ENCODE results near the gene PBXIP1.
"Not testable (repeated sequence)": the region's sequence is repeated elsewhere in the genome, so short reads cannot be mapped to it uniquely, and the experiment has no call there.

The PBXIP1 gene

DNA sequence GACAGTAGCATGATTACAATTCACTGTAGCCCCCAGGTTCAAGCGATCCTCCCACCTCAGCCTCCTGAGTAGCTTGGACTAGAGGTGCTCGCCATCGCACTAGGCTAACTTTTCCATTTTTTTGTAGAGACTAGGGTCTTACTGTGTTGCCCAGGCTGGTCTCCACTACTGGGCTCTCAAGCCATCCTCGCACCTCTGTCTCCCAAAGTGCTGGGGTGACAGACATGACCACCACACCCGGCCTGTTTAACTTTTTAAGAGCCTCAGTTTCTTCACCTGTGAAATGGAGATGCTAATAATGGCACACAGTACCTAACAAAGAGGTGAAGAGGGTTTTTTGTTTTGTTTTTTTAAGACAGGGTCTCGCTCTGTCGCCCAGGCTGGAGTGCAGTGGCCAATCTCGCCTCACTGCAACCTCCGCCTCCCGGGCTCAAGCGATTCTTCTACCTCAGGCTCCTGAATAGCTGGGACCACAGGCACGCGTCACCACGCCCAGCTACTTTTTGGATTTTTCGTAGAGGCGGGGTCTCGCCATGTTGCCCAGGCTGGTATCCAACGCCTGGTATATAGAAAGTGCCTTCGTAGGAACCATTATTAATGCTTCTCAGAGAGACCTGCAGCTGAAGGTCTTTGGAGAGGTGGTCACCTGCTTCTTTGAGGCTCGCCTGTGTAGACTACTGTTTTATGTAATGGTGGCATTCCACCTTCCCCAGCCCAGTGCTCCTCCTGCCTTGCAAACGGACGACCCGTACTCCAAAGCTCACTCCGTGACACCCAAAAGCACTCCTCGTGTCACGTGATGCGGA, 19.9 kb downstream of the PBXIP1 start:
- DNase-seq: no peak

DNA sequence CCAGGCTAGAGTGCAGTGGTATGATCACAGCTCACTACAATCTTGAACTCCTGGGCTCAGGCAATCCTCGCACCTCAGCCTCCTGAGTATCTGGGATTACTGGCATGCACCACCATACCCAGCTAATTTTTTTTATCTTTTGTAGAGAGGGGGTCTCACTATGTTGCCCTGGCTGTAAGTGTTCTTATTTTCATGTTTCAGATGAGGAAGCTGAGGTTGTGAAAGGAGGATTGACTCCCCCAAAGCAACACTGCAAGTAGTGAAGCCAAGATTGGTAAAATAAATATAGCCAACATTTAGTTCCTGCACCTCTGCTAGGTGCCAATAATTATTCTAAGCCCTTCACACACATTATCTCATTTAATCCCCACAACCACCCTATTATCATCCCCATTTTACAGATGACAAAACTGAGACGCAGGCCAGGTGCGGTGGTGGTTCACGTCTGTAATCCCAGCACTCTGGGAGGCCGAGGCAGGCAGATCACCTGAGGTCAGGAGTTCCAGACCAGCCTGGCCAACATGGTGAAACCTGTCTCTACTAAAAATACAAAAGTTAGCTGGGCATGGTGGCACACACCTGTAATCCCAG, 21.4 kb downstream of the PBXIP1 start:
- DNase-seq: no peak

DNA sequence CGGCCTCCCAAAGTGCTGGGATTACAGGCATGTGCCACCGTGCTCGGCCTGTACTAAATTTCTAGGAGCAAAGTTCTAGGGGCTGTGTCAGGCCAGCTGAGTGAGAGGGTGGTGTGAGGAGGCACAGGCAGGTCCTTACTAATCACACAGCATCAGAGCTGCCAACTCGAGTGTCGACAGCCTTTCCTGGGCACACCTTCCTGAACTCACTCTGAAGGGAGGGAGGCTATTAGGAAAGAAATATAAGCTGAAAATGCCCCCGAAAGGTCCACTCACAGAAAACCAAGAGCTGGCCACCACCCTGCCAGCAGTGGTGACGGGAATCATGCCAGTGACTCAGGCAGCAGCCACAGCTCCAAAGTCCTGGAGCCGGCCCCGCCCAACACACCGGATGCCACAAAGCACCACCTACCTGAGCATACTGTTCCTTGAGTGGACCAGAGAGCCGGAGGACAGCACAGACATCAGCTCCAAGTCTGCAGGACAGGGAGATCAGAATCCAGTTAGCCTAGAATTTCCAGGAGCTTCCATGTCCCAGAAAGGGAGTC, 23.9 kb downstream of the PBXIP1 start:
- no peak for DNase-seq

DNA sequence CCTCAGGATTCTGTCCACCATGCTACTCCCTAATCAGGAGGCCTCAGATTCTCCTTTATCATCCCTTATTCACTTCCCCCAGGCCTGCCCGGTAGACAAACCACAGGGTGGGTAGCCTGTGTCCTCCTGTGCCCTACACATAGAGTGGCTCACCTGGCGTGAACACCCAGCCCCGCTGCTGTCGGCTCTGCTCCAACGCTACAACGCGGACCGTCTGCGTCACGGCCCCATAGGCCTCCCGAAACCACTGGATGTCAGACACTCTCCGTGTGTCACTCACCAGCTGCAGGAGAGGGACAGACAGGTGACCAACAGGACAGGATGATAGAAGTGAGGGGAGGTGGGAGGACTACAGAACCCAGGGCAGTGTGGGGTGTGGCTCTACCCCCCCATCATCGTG, 29.7 kb downstream of the PBXIP1 start:
- DNase-seq: no peak

DNA sequence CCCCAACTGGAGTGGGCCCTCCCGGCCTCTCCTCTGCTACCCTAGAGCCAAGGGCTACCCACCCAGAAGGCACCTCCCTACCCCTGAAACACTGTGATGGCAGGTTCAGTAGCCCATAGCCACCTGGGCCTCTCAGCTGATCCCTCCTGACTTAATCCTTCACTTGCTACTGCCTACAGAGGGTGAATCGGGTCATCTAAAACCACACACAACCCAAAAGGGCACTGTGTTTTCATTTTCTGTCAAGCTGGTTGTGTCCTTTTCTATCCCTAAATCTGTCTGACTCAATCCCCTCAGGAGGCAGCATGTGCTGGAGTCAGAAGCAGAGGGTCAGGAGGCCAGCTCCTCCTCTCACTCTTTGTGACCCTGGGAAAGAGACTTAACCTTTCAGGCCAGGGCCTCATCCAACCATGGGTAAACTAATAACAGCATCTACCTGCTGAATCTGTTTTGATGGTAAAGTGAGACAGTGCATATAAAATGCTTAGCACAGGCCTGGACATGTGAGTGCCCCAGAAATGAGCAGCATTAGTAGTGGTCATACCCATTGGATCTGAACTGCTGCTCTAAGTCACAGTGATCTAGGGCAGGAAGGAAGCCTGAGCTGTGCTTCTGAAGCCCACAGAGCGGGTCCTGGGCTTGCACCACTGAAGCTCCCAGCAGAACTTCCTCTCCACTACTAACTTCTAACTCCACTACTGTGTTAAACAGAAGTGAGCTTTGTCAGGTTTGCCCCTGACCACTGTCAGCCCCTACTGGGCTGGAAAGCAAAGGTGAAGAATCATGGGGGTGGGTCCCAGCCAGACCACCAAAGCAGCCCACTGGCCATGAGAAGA, 30.3 kb downstream of the PBXIP1 start:
- DNase-seq: peak; percentile 32

DNA sequence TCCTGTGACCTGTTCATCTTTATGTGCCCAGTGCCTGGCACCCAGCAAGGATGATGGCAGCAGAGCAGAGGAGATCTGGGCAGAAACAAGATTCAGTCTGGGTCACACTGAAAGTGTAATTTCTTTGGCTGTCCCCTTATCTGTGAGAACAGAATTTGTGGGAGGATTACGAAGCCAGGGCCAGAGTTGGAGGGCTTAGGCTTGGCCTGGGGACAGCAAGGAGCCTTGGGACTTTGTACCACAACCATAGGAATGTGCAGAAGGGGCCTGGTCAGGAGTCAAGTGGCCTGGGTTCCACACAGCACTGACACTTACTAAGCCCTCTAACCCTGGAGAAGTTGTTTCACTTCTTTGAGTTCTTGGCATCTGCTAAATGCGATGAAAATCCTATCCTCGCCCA, 32.2 kb downstream of the PBXIP1 start:
- DNase-seq: no peak

DNA sequence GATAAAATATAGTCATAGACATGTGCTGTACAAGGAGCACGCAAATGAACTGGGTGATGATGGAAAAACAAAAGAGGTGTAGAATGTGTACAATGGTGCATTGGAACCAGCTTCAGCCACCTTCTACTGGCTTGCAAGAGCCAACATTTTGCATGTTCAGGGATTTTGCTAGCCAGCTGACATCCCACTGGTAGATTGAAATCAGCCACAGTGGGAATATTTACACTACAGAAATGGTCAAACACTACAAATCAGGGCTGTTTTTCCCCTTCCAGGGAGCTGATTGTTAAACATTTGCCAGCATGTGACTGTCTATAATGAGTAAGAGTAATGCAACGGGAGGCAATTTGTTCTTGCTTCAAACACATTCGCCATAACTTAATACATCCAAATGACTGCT, 42.6 kb downstream of the PBXIP1 start:
- no peak for DNase-seq

DNA sequence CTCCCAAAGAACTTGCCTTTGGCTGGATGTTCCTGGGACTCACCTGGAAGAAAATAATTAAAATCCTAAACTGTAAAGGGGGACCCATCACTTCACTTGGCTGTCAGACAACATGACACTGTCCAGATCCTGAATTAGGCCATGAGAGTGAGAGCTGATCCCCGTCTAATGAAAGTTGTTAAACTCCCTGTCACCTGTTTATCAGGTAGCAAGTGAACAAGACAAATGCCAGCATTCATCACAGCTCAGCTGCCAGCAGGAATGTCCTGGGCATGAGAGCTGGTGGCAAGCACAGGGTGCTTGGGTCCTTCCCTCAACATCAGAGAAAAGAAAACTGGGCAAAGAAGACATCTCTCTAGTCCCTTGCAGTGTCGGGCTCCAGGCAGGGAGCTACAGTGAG, 43.1 kb downstream of the PBXIP1 start:
- DNase-seq: no peak

DNA sequence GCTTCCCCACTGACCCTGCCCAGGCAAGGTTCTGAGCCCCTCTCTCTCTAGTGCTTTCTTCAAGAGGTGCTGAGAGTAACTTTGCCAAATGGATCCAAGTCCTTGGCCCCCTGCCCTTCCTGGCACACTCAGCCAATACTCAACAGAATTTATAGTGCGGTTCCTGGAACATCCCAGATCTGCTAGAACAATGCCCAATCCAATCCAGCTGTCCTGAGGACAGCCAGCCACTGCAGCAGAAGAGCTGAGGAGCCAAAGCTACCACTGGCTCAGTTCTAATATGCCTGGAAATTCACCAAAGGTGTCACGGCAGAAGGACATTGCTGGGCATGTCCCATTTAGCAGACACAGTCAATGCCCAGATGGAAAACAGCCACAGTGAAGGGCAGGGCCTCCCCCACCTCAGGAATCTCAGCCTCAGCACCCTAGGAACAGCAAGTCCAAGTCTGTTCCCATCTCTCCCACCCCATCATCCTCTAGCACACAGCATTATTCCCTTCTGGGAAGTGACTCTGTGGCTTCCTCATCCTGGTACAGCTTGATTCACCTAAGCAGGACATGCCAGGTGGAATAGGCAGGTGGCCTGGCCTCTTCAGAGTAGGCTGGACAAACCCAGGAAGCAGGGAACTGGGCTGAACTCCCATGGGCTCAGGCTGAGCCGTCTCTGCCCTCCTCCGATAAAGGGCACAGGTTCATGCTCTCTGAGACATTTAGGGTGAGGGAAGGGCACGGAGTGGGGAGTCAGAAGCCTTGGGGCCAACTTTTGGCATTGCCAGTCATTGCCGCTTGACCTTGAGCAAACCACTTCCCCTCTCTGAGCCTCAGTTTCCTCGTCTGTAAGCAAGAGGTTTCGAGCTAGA, 44.0 kb downstream of the PBXIP1 start:
- no peak for DNase-seq

DNA sequence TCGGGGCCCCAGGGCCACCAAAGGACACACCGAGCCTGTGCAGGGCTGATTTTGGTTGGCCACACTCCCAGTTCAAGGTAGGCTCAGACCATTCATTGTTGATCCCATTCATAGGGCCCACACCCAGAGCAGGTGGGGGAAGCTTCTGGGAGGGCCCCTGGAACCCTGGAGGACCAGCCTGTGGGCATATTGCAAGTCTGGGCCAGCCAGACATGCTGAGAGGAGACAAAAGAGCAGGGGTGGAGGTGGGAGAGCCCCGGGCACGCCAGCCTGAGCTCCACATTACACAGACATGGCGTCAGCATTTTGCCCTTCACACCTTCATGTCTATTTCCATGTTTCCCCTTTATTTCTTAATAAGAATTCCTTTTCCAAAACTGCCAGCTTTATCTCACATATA, 45.0 kb downstream of the PBXIP1 start:
- DNase-seq: no peak

DNA sequence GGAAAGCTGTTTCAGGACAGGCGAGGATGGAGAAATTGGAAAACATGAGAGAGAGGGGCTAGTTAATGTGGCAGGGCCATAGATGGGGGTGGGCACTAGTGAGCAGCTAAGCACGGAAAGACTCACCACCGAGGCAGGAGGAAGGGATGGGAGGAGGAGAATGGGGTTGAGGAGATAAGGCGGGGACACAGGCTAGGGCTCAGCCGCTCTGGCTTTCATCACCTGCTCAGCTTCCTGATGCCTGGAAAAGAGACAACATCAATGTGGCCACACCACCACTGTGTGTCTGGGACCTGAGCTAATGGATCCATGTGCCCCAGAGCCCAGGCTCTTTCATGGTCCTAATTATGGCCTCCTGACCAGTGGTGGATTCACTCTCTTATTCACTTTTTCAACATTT, 47.0 kb downstream of the PBXIP1 start:
- no peak for DNase-seq

DNA sequence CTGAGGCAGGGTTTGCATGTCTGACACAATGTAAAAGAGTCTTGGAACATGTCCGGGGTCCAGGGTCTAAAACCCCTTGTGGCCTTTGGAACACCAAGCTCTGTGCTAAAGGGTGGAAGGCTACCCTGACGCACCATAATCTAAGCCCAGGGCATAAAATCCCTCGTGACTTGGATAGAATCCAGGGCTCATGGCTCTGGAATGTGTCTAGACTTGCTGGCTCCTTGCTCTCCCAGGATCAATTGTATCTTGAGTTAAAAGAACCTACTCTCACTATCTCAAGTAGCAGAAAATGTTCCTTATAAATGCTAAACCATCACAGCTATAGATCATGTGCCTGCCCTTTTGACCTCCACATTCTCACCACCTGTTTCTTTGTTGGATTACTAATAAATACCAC, 47.8 kb downstream of the PBXIP1 start:
- not testable (repeated sequence) for DNase-seq

DNA sequence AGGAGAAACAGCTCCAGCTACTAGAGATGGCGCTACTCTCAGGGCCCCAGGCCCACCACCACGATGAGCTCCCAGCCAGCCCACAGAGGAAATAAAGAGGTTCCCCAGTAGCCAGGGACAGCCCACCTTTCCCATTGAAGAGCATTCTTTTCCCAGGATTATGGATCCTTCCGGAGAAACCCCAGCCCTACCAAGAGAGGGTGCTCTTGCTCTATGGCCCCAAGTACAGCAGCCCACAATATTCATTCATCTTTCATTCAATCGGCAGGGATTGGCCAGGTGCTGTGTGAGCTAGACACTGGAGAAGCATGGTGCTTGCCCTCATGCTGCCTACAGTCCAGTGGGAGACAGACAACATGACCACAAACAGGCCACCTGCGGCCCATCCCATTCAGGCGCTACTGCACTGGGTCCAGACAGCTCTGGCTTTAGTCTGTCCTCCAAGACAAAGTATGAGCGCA, 49.2 kb downstream of the PBXIP1 start:
- no peak for DNase-seq

DNA sequence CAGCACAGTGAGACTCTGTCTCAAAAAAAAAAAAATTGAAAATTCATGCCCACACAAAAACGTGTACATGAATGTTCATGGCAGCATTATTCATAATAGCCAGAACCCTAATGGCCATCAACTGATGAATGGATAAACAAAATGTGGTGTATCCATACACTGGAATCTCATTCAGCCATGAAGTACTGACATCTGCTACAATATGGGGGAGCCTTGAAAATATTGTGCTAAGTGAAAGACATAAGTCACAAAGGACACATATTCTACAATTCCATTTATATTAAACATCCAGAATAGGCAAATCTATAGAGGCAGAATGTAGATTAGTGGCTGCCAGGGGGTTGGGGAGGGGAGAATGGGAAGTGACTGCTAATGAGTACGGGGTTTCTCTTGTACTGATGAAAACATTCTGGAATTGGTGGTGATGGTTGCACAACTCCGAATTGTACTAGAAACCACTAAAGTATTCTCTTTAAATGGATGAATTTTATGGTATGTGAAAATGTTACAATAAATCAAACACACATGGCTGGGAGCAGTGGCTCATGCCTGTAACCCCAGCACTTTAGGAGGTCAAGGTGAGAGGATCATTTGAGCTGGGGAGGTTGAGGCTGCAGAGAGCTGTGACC, 52.8 kb downstream of the PBXIP1 start:
- DNase-seq: no peak

DNA sequence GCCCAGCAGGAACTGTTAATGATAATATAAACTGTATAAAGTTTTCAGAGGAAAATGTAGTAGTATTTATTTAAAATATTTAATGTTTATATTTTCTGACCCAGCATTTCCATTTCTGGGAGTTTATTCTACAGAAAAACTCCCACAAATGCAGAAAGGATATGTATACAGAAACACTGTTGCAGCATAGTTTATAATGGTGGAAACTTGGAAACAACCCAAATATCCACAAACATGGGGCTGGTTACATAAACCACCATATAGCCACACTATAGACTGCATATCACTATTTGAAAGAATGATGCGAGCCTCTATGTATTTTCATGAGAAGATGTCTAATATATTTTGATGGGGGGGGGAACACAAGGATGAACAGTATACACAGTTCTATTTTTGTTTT, 54.3 kb downstream of the PBXIP1 start:
- DNase-seq: no peak

DNA sequence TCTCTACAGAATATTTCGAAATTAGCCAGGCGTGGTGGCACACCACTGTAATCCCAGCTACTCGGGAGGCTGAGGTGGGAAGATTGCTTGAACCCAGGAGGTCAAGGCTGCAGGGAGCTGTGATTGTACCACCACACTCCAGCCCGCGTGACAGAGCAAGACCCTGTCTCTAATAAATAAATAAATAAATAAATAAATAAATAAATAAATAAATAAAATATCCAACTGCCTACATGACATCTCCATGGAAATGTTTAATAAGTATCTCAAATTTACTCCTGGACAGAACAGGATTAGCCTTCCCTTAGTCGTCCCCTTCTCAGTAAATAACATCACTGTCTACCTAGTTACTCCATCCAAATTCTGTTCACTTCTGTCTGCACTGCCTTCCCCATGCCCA, 56.9 kb downstream of the PBXIP1 start:
- DNase-seq: no peak

DNA sequence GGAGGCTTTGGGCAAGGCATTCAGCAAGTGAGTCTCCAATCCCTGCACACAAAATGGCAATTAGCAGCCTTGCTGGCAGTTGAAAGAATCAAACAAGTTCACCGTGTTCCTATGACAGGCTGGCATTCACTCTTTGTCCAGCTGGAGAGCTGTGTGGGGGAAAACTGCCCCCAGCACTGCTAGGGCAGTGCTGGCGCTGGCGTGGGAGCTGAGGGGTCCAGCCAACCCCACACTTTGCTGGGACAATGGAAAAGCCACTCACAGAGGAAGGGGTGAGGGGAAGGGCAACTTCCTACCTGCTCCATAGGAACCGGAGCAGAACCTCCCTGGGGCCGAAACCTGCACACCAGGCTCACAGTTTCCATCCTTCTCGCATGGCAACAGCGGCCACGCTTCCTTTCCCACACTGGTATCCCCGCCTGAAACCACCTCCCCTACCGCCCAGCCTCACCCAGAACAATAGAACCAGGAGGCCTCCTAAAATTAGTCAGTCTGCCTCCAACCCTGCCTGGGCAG, 59.1 kb downstream of the PBXIP1 start:
- no peak for DNase-seq

DNA sequence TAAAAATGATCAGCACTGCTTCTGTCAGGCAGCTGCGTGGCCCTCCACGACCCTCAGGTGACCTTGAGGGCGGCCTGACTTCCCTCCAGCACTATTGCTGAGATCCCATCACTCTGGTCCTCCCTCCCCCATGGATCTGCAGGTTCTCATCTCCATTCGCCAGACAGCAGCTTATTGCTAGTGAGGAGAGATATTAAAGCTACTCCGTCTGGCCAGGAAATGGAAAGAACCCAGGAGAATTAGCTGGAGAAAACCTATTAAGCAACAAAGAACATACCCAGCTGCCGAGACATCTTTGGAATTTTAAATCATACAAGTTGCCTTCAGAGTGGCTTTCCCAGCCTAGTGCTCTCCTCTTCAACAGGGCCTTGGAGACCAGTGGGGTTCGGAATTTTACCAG, 60.1 kb downstream of the PBXIP1 start:
- DNase-seq: no peak

Measured in KG1 (cell line).